Choroid plexus epithelial cell (primary cell): ENCODE data around the gene PPARD.

ENCODE experiments used
- DNase-seq: peaks from one replicate; pipeline ENCODE4 v3.0.0-alpha.2; 2010; ENCODE audit warnings: low read depth
- H3K4me3 ChIP-seq: 2 replicates; pipeline ENCODE4 v1.5.1; 2011; ENCODE audit warnings: low read depth, mild to moderate bottlenecking, control low read depth, low read length, moderate library complexity
- TF ChIP-seq, protein P1 (sequence below): conservative IDR thresholded peaks from 2 replicates; pipeline ENCODE4 v1.5.1; 2011; ENCODE audit warnings: low read depth, mild to moderate bottlenecking, control low read depth, inconsistent platforms, low read length, moderate library complexity

PPARD gene

DNA sequence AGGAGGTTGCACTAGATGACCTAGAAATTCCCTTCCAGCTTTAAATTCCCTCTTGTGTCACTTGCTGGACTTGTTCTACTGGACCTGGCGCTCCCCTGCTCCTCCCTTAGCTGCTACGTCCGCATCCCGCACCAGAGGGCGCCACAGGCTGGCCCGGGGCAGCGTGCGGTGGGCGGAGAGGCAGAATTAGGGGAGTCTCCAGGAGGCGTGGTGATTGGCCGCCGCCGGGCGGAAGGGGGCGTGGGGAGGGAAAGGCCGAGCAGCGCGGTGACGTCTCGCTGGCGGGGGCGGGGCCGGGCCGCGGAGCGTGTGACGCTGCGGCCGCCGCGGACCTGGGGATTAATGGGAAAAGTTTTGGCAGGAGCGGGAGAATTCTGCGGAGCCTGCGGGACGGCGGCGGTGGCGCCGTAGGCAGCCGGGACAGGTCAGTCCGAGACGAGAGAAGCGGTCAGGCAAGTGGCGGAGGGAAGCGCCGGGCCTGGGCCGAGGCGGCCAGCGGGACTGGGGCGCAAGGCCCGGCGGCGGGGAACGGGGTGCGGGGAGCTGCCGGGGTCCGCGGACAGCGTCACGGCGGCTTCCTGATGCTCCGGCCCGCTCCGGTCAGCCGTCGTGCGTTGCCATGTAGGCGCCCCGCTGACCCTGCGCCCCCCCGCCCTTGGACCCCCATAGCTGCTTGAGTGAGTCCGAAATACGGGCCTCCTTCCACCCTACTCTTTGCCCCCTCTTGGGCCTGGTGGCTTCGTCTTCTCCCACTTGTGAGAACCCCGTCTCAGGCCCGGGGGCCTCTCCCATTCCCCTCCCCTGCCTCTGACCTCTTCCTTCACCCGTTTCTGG lies at the start of gene PPARD:
Gene PPARD (plus strand): TSS at position 301 of the 834 bp plus-strand sequence. CDS start 68,530 bp downstream, outside the sequence.
- TF ChIP-seq, protein P1, sequence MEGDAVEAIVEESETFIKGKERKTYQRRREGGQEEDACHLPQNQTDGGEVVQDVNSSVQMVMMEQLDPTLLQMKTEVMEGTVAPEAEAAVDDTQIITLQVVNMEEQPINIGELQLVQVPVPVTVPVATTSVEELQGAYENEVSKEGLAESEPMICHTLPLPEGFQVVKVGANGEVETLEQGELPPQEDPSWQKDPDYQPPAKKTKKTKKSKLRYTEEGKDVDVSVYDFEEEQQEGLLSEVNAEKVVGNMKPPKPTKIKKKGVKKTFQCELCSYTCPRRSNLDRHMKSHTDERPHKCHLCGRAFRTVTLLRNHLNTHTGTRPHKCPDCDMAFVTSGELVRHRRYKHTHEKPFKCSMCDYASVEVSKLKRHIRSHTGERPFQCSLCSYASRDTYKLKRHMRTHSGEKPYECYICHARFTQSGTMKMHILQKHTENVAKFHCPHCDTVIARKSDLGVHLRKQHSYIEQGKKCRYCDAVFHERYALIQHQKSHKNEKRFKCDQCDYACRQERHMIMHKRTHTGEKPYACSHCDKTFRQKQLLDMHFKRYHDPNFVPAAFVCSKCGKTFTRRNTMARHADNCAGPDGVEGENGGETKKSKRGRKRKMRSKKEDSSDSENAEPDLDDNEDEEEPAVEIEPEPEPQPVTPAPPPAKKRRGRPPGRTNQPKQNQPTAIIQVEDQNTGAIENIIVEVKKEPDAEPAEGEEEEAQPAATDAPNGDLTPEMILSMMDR = peak; percentile 95
- peak within 1 kb of the TSS; percentile 90 for H3K4me3 ChIP-seq
- DNase-seq = peak; percentile 96

DNA sequence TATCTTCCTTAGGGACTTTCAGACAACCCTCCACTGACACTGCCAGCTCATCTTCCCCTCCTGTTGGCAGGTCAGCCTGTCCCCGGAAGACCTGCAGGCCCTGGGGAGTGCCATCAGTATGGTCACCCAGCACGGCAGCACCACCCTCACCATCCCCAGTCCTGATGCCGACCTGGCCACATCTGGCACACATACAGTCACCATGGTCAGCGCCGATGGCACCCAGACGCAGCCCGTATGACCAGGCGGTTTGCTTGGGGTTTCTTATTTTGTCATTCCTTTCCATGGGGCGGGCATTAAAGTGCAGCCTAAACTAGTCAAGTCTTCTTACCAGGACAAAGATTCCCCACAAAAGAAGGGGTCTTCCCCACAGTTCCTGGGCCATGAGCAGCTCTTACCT lies 48.7 kb upstream of the PPARD start:
- no peak for DNase-seq
- H3K4me3 ChIP-seq = no peak overlapping the region
- TF ChIP-seq, protein P1 = no peak

DNA sequence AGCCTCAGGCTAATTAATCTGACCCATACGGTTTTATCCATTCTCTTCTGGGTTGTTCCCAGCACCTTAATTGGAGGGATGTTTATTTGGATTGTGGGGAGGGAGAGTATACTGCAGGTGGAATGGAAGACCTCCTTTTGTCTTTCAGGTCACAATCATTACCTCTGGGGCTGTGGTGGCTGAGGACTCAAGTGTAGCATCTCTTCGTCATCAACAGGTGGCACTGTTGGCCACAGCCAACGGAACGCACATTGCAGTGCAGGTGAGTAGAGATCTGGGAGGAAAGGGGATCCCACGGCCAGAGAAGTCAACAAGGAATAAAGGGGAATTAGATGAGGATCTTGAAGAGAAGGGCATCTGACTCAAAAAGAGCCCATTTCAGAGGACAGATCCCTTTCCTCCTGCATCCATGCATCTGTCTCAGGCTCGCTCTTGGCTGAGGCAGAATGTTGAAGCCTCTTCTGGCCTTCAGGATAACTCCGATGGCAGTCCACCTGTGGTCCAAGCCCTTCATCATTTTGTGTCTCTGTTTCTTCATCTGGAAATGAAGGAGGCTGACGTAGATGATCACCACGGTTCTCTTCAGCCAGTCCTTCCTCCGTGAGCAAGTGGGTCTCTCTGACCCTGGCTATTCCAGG lies 47.9 kb upstream of the PPARD start:
- peak; percentile 51 for DNase-seq
- no peak overlapping the region for H3K4me3 ChIP-seq
- TF ChIP-seq, protein P1 = peak; percentile 80

DNA sequence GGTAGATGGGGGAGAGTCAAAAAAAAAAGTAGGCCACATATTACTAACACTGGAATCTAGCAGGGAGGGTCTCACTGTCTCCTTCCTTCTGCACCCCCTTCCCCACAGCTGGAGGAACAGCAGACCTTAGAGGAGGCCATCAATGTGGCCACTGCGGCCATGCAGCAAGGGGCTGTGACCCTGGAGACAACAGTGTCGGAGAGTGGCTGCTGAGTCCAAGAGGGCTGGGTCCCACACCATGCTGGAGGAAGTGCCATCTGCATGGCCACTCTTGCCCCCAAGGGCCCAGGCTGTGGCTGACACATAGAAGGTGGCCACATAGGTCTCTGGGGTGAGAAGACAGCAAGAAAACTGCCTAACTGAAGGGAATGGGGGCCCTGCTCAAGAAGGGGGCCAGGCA lies 47.3 kb upstream of the PPARD start:
- H3K4me3 ChIP-seq = no peak overlapping the region
- no peak for DNase-seq
- TF ChIP-seq, protein P1 = no peak

DNA sequence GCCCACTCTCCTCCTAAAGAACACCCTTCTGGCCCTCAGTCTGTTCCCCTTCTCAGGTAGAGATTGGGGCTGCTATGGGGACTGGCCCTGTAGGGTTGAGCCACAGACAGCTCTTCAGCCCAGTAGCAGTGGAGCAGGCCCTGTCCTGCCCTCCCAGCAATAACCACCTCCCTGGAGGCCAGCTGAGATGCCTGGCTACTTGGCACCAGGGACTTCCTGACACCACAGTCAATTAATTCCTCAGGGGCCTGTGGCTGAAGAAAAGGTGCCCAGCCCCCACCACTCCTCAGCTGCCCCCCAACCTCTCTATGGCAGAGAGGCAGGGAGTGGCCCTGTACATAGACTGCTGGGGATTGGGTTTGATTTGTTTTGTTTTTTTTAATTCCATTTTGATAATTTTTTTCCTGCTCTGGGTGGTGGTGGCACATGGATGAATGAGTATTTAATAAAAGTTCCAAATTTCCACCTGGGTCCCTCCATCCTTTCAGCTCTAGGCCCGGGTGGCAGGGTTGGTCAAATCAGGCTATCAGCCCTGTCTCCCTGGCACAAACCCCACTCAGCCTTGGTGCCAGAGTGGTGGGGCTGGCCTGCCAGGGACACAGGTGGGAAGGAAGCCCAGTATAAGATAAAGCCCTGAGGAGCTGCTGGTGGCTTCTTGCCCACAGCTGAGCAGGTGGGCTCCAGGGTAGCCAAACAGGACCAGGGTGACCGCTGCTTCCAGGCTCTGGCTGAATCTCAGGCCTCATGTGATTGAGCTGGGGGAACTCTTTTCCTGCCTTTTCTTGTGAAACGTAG lies 46.6 kb upstream of the PPARD start:
- H3K4me3 ChIP-seq = no peak overlapping the region
- TF ChIP-seq, protein P1 = no peak
- DNase-seq = no peak

DNA sequence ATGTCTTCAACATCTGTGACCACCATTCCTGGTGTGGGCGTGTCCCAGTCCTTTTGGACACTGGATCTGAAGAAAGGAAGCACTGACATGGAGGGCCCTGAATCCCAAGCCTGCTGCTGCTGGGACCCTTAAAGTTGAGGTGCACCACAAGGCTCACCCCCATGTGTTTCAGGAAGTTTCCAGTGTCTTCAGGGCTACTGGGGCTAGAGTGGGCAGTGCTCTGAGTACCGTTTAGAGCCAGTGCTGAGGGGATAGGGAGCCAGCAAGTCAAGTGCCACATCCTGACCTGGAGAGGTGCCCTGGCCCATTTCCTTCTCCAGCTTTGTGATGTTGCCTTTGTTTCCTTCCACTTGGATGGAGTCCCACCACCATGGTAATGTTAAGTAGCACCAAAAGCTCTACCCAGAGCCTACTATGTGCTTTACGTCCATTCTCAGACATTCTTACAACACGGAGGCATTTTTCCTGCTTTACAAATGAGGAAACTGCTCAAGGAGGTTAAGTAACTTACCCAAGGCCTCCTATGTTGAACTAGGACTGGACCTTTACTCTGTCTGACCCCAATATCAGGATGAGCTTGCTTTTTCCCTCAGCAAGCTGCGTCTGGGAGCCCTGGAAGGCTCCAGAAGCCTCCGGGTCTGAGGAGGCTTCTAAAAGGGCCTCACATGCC lies 45.3 kb upstream of the PPARD start:
- TF ChIP-seq, protein P1 = no peak
- no peak overlapping the region for H3K4me3 ChIP-seq
- no peak for DNase-seq
